Fibroblast of pulmonary artery (primary cell): ENCODE results near the gene HSD17B2.
"Not testable (repeated sequence)": the region's sequence is repeated elsewhere in the genome, so short reads cannot be mapped to it uniquely, and the experiment has no call there.

Experiments used
- DNase-seq: peaks from one replicate; pipeline ENCODE4 v3.0.0-alpha.2; 2010; ENCODE audit warnings: low read depth
- H3K4me3 ChIP-seq: replicated peaks from 2 replicates; pipeline ENCODE4 v1.5.1; 2011; ENCODE audit warnings: low read depth, mild to moderate bottlenecking, control low read depth, low read length, moderate library complexity
- CTCF ChIP-seq: IDR thresholded peaks from 2 replicates; pipeline ENCODE4 v1.5.1; 2011; ENCODE audit warnings: mild to moderate bottlenecking, control low read depth, low read length, inconsistent platforms; ENCODE audit errors: missing control alignments

HSD17B2 gene

DNA sequence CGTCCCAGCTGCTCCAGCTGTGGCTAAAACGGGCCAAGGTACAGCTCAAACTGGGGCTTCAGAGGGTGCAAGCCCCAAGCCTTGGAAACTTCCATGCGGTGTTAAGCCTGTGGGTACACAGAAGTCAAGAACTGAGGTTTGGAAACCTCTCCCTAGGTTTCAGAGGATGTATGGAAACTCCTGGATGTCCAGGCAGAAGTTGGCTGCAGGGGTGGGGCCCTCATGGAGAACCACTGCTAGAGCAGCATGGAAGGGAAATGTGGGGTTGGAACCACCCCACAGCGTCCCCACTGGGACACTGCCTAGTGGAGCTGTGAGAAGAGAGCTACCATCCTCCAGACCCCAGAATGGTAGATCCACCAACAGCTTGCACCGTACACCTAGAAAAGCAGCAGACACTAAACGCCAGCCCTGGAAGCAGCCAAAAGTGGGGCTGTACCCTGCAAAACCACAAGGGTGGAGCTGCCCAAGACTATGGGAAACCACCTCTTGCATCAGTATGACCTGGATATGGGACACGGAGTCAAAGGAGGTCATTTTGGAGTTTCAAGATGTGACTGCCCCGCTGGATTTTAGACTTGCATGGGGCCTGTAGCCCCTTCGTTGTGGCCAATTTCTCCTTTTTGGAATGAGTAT lies 26.0 kb upstream of the HSD17B2 start:
- no peak for DNase-seq
- H3K4me3 ChIP-seq: no peak overlapping the region
- no peak for TF ChIP-seq CTCF

GRCh38 chr16:82009789-82010188 lies 25.3 kb upstream of the HSD17B2 start:
- not testable (repeated sequence) for DNase-seq, H3K4me3 ChIP-seq

- no peak for DNase-seq
- TF ChIP-seq CTCF: no peak
- no peak overlapping the region for H3K4me3 ChIP-seq
Measured at GRCh38 chr16:82010649-82011048, 24.4 kb upstream of the HSD17B2 start.

DNA sequence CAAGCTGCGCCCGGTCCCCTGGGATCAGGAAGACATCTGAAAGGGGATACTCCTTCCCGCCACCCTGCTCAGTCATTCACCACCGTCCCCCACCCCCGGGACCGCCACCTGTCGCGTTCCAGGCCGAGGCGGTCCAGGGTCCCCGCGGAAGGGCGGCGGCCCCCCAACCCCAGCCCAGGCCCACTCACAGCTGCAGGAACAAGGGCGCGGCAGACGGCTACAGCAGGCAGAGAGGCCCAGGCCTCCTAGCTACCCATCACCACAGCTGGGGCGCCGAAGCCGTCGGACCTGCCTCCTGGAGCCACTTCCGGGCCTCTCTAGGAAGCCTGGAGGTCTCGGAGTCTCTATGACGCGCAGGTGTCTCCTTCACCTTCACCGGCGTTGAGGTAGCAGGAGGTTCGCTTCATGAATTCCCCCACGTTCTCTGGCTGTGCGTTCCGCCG lies 23.8 kb upstream of the HSD17B2 start, which contains the start of gene SDR42E1:
Gene SDR42E1 (minus strand): TSS at position 272 of the 443 bp plus-strand sequence. CDS start 10,612 bp downstream, outside the sequence.
- DNase-seq: no peak
- H3K4me3 ChIP-seq: no peak within 1 kb of the TSS
- TF ChIP-seq CTCF: no peak

- no peak overlapping the region for H3K4me3 ChIP-seq
- TF ChIP-seq CTCF: no peak
- no peak for DNase-seq
Measured at GRCh38 chr16:82013139-82013538, 21.9 kb upstream of the HSD17B2 start.

DNA sequence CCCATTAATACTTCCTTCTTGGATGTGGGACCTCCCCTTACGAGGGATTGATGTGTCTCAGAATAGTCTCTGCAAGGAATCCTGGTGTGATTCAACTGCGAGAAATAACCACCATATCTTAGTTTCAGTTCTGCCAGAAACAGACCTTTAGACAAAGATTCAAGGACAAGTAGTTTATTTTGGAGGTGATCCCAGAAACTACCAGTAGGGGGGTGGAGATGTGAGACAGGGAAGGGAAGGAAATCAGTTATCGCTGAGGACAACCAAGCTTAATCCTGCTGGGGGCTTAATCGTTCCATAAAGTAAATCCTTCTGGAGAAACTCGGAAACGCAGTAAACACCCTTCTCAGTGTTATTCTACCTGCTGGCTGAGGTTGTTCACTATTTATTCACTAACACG lies 18.8 kb upstream of the HSD17B2 start:
- peak; percentile 39 for DNase-seq
- H3K4me3 ChIP-seq: no peak overlapping the region
- TF ChIP-seq CTCF: peak; percentile 39

DNA sequence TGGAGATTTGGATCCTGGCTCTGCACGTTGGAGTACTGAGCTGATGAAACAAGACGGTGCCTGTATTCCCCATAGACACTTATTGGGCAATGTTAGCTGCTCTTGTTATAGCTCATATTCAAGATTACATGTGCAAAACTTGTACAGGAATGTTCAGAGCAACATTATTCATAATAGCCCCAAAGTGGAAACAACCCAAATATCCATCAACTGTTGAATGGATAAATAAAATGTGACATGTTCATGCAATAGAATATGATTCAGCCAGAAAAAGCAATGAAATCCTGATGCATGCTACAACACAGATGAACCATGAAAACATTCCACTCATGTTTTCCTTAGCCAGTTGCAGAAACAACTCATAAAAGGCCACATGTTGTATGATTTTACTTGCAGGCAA lies 18.1 kb upstream of the HSD17B2 start:
- peak; percentile 40 for DNase-seq
- TF ChIP-seq CTCF: no peak
- H3K4me3 ChIP-seq: no peak overlapping the region
